BJ (cell line): ENCODE data around the gene ATP1B1. TPM values are rescaled to one million over a fixed set of nuclear protein-coding genes. Genes with fewer than 3 reads are reported as not detected.

Experiments used
- CTCF ChIA-PET: fragments of 350-600 bp; formaldehyde crosslinking; extraction: SDS; loops from one replicate; lab custom pipeline; 2021; ENCODE audit warnings: antibody characterized with exemption, inconsistent platforms; lab: Yijun Ruan, JAX
- POLR2A ChIA-PET: fragments of 300-600 bp; sonication (Branson Sonifier 250); formaldehyde crosslinking; extraction: SDS; loops from one replicate; lab custom pipeline; 2021; ENCODE audit warnings: antibody characterized with exemption; lab: Charles Lee
- DNase-seq: peaks from one replicate; pipeline ENCODE4 v3.0.0-alpha.2; 2011; ENCODE audit warnings: low read depth
- H3K27me3 ChIP-seq: 2 replicates; pipeline ENCODE4 v1.6.0; 2011; ENCODE audit warnings: low read length; ENCODE audit not compliant: control insufficient read depth, insufficient read depth
- H3K36me3 ChIP-seq: 2 replicates; pipeline ENCODE4 v1.5.1; 2011; ENCODE audit warnings: low read length; ENCODE audit not compliant: control insufficient read depth, insufficient read depth
- H3K4me3 ChIP-seq: 2 replicates; pipeline ENCODE4 v1.5.1; 2011; ENCODE audit warnings: low read depth, mild to moderate bottlenecking, control low read depth, low read length
- polyA plus RNA-seq: library from polyadenylated mRNA; depleted of rRNA; stranded (reverse); fragments of >200 nt; gene quantifications from 2 replicates; pipeline ENCODE4 v1.2.3, GENCODE V29; 2011
- TF ChIP-seq, protein P1 (sequence below): IDR thresholded peaks from 2 replicates; pipeline ENCODE4 v1.5.1; 2011; ENCODE audit warnings: low read depth, mild to moderate bottlenecking, control low read depth, inconsistent platforms, low read length, moderate library complexity; ENCODE audit not compliant: insufficient read depth

ATP1B1 gene
- polyA plus RNA-seq, 1 experiment, result 10.5 TPM

DNA sequence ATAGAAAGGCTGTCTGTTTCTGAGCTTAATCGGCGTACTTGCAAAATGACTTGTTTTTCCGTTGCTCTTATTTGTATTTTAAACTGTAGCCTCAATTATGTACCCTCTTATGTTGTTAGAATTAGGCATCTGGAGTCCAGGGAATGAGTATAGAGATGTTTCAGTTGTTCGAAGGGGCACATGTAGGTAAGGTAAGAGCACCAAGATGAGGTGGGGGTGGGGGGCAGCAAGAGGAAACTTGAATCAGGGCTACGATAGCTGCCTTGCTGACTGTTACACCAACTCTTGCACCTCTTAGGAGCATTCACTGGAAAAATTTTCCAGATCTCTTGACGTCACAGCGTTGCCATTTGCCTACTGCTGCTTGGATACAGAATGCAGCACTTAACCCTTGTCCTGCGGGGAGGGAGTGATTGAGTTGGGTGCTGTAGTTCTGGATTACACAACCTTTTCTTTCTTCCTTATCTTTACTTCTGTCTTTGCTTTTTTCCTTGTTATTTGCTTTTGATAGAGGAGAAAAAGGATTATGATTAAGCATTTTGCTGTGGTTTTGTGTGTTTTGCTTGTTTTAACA lies 3.2 kb downstream of the ATP1B1 start:
- no peak for DNase-seq
- TF ChIP-seq, protein P1, sequence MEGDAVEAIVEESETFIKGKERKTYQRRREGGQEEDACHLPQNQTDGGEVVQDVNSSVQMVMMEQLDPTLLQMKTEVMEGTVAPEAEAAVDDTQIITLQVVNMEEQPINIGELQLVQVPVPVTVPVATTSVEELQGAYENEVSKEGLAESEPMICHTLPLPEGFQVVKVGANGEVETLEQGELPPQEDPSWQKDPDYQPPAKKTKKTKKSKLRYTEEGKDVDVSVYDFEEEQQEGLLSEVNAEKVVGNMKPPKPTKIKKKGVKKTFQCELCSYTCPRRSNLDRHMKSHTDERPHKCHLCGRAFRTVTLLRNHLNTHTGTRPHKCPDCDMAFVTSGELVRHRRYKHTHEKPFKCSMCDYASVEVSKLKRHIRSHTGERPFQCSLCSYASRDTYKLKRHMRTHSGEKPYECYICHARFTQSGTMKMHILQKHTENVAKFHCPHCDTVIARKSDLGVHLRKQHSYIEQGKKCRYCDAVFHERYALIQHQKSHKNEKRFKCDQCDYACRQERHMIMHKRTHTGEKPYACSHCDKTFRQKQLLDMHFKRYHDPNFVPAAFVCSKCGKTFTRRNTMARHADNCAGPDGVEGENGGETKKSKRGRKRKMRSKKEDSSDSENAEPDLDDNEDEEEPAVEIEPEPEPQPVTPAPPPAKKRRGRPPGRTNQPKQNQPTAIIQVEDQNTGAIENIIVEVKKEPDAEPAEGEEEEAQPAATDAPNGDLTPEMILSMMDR, result no peak
- peaks cover 4% of the 10 kb centered on the region for H3K27me3 ChIP-seq
- ChIA-PET POLR2A (interaction anchor here (0.6 kb wide), 2 partner anchors 94 to 474 kb away, joined by 4 to 6 read pairs; no protein-coding TSS in a partner anchor), CTCF (interaction anchor here (1.5 to 2.2 kb wide), 2 partner anchors 506 to 767 kb away, joined by 4 to 8 read pairs; no protein-coding TSS in a partner anchor)
- no peak overlapping the region for H3K4me3 ChIP-seq
- H3K36me3 ChIP-seq, result no peaks in the 10 kb centered on the region

DNA sequence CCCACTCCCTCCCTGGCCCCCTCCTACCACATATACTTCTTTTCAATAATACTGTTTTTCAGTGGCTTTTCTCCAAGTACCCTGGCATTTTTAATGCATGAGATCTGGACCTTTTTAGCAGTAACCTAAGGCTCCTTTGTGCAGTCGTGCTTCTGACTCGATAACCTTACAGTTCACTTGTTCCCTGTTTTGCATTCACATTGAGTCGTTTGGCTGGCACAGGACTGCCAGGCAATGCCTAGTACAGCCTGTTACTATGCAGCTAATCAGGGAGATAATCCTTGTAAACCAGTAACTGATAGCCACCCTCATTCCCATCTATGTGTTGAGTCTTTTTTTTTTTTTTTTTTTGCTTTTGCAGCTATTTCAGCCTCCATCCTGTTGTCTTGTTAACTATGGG lies 3.7 kb downstream of the ATP1B1 start:
- no peak for DNase-seq
- TF ChIP-seq, protein P1, result no peak
- no peaks in the 10 kb centered on the region for H3K36me3 ChIP-seq
- ChIA-PET POLR2A (interaction anchor here (0.6 kb wide), 1 partner anchor 94 kb away, joined by 4 read pairs; no protein-coding TSS in a partner anchor), CTCF (interaction anchor here (1.5 kb wide), 1 partner anchor 767 kb away, joined by 4 read pairs; no protein-coding TSS in a partner anchor)
- no peak overlapping the region for H3K4me3 ChIP-seq
- H3K27me3 ChIP-seq, result peaks cover under 1% of the 10 kb centered on the region; the same call in 1 of the 2 replicates

DNA sequence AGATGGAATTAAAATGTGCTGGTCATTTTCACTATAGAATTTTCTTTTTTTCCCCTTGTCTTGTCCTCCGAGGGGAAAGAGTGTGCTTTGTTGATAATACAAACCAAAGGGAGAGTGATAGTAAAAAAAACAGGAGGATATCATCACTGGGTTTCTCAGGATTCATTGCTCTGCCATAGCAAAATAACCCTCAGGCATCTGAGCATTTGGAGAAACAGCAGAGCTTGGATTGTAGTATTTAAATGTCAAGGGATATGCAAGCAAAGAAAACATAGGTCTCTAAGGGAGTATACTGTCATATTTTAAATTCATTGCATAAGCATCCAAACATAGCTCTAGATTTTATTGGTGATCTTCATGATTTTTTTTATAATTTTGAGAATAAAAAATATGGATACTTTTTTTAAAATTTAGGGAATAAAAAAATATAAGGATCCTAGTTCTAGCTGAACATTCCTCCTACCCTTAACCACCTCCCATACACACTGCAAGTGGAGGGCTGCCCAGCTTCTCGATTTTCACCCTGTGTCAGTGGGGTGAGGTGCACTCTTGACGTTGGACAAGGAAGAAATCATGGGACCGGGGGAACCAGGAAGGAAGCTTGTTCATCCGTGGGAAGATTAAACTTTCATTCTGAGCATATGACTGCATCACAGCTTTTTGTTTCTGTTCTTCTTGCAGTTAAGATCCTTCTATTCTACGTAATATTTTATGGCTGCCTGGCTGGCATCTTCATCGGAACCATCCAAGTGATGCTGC lies 4.4 kb downstream of the ATP1B1 start:
- TF ChIP-seq, protein P1, result no peak
- H3K36me3 ChIP-seq, result no peaks in the 10 kb centered on the region
- POLR2A ChIA-PET, result interaction anchor here (0.5 kb wide), 1 partner anchor 1038 kb away, joined by 3 read pairs; no protein-coding TSS in a partner anchor
- DNase-seq, result no peak
- H3K27me3 ChIP-seq, result no peaks in the 10 kb centered on the region
- no peak overlapping the region for H3K4me3 ChIP-seq
- CTCF ChIA-PET, result interaction anchor here (0.6 to 1.5 kb wide), 2 partner anchors 11 to 768 kb away, joined by 3 to 4 read pairs; no protein-coding TSS in a partner anchor

DNA sequence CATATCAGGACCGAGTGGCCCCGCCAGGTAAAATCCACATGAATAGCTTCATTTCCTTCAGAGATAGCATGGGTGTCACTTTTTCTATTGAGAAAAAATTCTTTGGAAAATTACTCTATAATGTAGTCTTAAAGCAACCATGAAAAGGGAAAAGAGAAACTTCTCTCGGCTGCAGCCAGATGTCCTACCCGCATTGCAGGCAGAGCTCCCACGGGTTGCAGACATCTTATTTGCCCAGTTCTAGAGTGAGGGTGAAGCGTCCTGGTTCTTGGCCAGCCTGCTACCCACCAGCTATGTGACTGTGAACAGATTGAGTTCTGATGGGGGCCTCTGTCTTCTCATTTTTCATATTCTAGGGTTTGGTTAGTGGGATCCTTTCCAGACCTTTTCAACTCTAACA lies 5.0 kb downstream of the ATP1B1 start:
- ChIA-PET POLR2A (interaction anchor here (0.5 kb wide), 1 partner anchor 1039 kb away, joined by 3 read pairs; no protein-coding TSS in a partner anchor), CTCF (interaction anchor here (0.6 to 1.5 kb wide), 2 partner anchors 11 to 769 kb away, joined by 3 to 4 read pairs; no protein-coding TSS in a partner anchor)
- no peaks in the 10 kb centered on the region for H3K36me3 ChIP-seq
- no peak overlapping the region for H3K4me3 ChIP-seq
- TF ChIP-seq, protein P1, result no peak
- no peaks in the 10 kb centered on the region for H3K27me3 ChIP-seq
- DNase-seq, result no peak

DNA sequence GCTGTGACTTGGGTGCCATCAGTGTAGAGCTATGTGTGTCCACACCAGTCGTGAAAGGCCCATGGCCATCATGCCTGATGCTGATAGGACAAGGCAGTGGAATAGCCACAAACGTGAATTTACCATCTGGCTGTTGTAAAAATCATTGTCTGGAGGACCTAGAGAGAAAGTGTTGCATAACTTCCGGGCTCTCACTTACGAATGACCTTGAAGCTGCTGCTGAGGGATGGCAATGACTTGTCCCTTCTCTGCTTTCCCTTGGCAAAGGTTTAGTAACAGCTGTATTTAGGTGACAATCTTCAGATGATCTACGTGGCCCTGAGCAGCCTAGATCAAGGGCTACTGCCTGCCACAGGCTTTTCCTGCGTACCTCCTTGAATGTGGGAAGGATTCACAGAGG lies 5.8 kb downstream of the ATP1B1 start:
- Histone ChIP-seq H3K36me3 (no peaks in the 10 kb centered on the region), H3K4me3 (no peak overlapping the region), H3K27me3 (no peaks in the 10 kb centered on the region)
- ChIA-PET CTCF (no interaction called here), POLR2A (no interaction called here)
- TF ChIP-seq, protein P1, result no peak
- no peak for DNase-seq
